Astrocyte of the spinal cord (primary cell): ENCODE measurements around the gene SYDE1.
"Not testable (repeated sequence)": the region's sequence is repeated elsewhere in the genome, so short reads cannot be mapped to it uniquely, and the experiment has no call there.

Source experiments
- DNase-seq: peaks from one replicate; pipeline ENCODE4 v3.0.0; 2011; ENCODE audit warnings: low read depth, low spot score
- H3K4me3 ChIP-seq: 2 replicates; pipeline ENCODE4 v1.5.1; 2011; ENCODE audit warnings: low read depth, mild to moderate bottlenecking, low read length, moderate library complexity
- CTCF ChIP-seq: IDR thresholded peaks from 2 replicates; pipeline ENCODE4 v1.5.1; 2012; ENCODE audit warnings: low read depth, mild to moderate bottlenecking, low read length, inconsistent platforms
- in situ Hi-C: cut with HindIII; loops from 2 replicates; pipeline ENCODE4 v1.10.0; 2017; ENCODE audit warnings: low sequenced_read_pairs

Gene SYDE1

GRCh38 chr19:15081911-15082310 is 25.3 kb upstream of the SYDE1 start, which contains the start of gene OR1I1:
OR1I1 (plus strand) TSS chr19:15082211; CDS start chr19:15087066, 4,855 bp downstream.
- in situ Hi-C loops, result no loop called here
- DNase-seq, result no peak
- no peak within 1 kb of the TSS for H3K4me3 ChIP-seq
- no peak for TF ChIP-seq CTCF

GRCh38 chr19:15087182-15087581 is 20.0 kb upstream of the SYDE1 start:
- no peak for TF ChIP-seq CTCF
- H3K4me3 ChIP-seq, result no peak overlapping the region
- DNase-seq, result no peak
- in situ Hi-C loops, result no loop called here

- peak; percentile 70 for DNase-seq
- peak; percentile 56 for TF ChIP-seq CTCF
- no peak overlapping the region for H3K4me3 ChIP-seq
- in situ Hi-C loops, result no loop called here
These were observed 15.1 kb upstream of the SYDE1 start for GRCh38 chr19:15091918-15092753.

- TF ChIP-seq CTCF, result no peak
- no peak for DNase-seq
- in situ Hi-C loops, result no loop called here
- H3K4me3 ChIP-seq, result no peak overlapping the region
These were observed 14.2 kb upstream of the SYDE1 start for GRCh38 chr19:15093001-15093400.

GRCh38 chr19:15096223-15096622 is 11.0 kb upstream of the SYDE1 start:
- no peak for TF ChIP-seq CTCF
- DNase-seq, result no peak
- in situ Hi-C loops, result no loop called here
- no peak overlapping the region for H3K4me3 ChIP-seq

- in situ Hi-C loops, DNase-seq, H3K4me3 ChIP-seq: not testable (repeated sequence)
These were observed 9.2 kb upstream of the SYDE1 start for GRCh38 chr19:15097980-15098379.

GRCh38 chr19:15098460-15098859 is 8.7 kb upstream of the SYDE1 start:
- no peak overlapping the region for H3K4me3 ChIP-seq
- no peak for DNase-seq
- in situ Hi-C loops, result no loop called here
- no peak for TF ChIP-seq CTCF
